Measurements from ENCODE around the gene TUBB2B.
"Not testable (repeated sequence)": the region's sequence is repeated elsewhere in the genome, so short reads cannot be mapped to it uniquely, and the experiment has no call there.

The TUBB2B gene

GRCh38 chr6:3258720-3259490 is 31.5 kb upstream of the TUBB2B start, which contains the start of gene PSMG4:
TSS of gene PSMG4 (plus strand) at chr6:3258947. CDS start at chr6:3259023, 76 bp downstream.
- peak; percentile 86 for DNase-seq (ENCODE audit: extremely low read depth in 1 of 2, low read depth in 1 of 2)

GRCh38 chr6:3258201-3258600 is 30.7 kb upstream of the TUBB2B start:
- DNase-seq (ENCODE audit: extremely low read depth in 1 of 2, low read depth in 1 of 2) = no peak

GRCh38 chr6:3253597-3253961 is 26.1 kb upstream of the TUBB2B start:
- DNase-seq (ENCODE audit: extremely low read depth in 1 of 2, low read depth in 1 of 2) = no peak

GRCh38 chr6:3252861-3253596 is 25.6 kb upstream of the TUBB2B start:
- DNase-seq (ENCODE audit: extremely low read depth in 1 of 2, low read depth in 1 of 2) = no peak

GRCh38 chr6:3252369-3252768 is 24.9 kb upstream of the TUBB2B start:
- no peak for DNase-seq (ENCODE audit: extremely low read depth in 1 of 2, low read depth in 1 of 2)

- peak; percentile 48 to 56 for DNase-seq (ENCODE audit: extremely low read depth in 1 of 2, low read depth in 1 of 2)
Observed at GRCh38 chr6:3251462-3252314, 24.2 kb upstream of the TUBB2B start.

GRCh38 chr6:3250231-3250675 is 22.8 kb upstream of the TUBB2B start:
- no peak for DNase-seq (ENCODE audit: extremely low read depth in 1 of 2, low read depth in 1 of 2)

GRCh38 chr6:3249821-3250220 is 22.4 kb upstream of the TUBB2B start:
- DNase-seq (ENCODE audit: extremely low read depth in 1 of 2, low read depth in 1 of 2) = no peak

- no peak for DNase-seq (ENCODE audit: extremely low read depth in 1 of 2, low read depth in 1 of 2)
Observed at GRCh38 chr6:3247255-3248146, 20.0 kb upstream of the TUBB2B start.

- no peak for DNase-seq (ENCODE audit: extremely low read depth in 1 of 2, low read depth in 1 of 2)
Observed at GRCh38 chr6:3245216-3245615, 17.8 kb upstream of the TUBB2B start.

- not testable (repeated sequence) for DNase-seq (ENCODE audit: extremely low read depth in 1 of 2, low read depth in 1 of 2)
Observed at GRCh38 chr6:3244832-3245161, 17.3 kb upstream of the TUBB2B start.

- DNase-seq (ENCODE audit: extremely low read depth in 1 of 2, low read depth in 1 of 2) = no peak
Observed at GRCh38 chr6:3244003-3244831, 16.8 kb upstream of the TUBB2B start.

GRCh38 chr6:3242768-3243167 is 15.3 kb upstream of the TUBB2B start:
- DNase-seq (ENCODE audit: extremely low read depth in 1 of 2, low read depth in 1 of 2) = no peak

- DNase-seq (ENCODE audit: extremely low read depth in 1 of 2, low read depth in 1 of 2) = not testable (repeated sequence)
Observed at GRCh38 chr6:3241745-3242144, 14.3 kb upstream of the TUBB2B start.

- DNase-seq (ENCODE audit: extremely low read depth in 1 of 2, low read depth in 1 of 2) = no peak
Observed at GRCh38 chr6:3240595-3240994, 13.1 kb upstream of the TUBB2B start.

- DNase-seq (ENCODE audit: extremely low read depth in 1 of 2, low read depth in 1 of 2) = no peak
Observed at GRCh38 chr6:3239110-3239830, 11.8 kb upstream of the TUBB2B start.

- no peak for DNase-seq (ENCODE audit: extremely low read depth in 1 of 2, low read depth in 1 of 2)
Observed at GRCh38 chr6:3237761-3238662, 10.6 kb upstream of the TUBB2B start.

GRCh38 chr6:3236005-3236404 is 8.6 kb upstream of the TUBB2B start:
- DNase-seq (ENCODE audit: extremely low read depth in 1 of 2, low read depth in 1 of 2) = no peak

Data from stimulated activated CD8-positive, alpha-beta memory T cell treated with anti-CD3 and anti-CD28 coated beads, Interleukin-7, amount 100 ng/mL, for 48 hours (primary cell).